Esophagus squamous epithelium (tissue), 5 donors: Measurements from ENCODE around the gene CD93. TPM values are rescaled to one million over a fixed set of nuclear protein-coding genes. Genes with fewer than 3 reads are reported as not detected.

ENCODE experiments used
- DNase-seq: peaks from one replicate; lab custom pipeline; 2025; lab: John Stamatoyannopoulos, UW
- H3K27ac ChIP-seq, 4 donors: fragments of 200-600 bp; sonication (generic); one replicate each; pipeline ENCODE4 v1.5.1; 2016 to 2019; ENCODE audit warnings: mild to moderate bottlenecking in 1 of 4
- H3K27me3 ChIP-seq, 4 donors: fragments of 200-600 bp; sonication (generic); 1 replicate in 3 of 4; 2 replicates in 1 of 4; pipeline versions ENCODE4 v1.5.1 to v1.6.0; 2017 to 2021; ENCODE audit warnings: antibody characterized with exemption in 1 of 4
- H3K36me3 ChIP-seq, 3 donors: fragments of 200-600 bp; sonication (generic); one replicate each; pipeline ENCODE4 v1.5.1; 2016 to 2019
- H3K4me1 ChIP-seq, 3 donors: fragments of 200-600 bp; sonication (generic); one replicate each; pipeline ENCODE4 v1.5.1; 2017 to 2019
- H3K4me3 ChIP-seq, 4 donors: fragments of 200-600 bp; sonication (generic); 1 replicate in 3 of 4; 2 replicates in 1 of 4; pipeline ENCODE4 v1.5.1; 2016 to 2019; ENCODE audit warnings: mild to moderate bottlenecking in 2 of 4, moderate library complexity in 1 of 4
- H3K9me3 ChIP-seq, 3 donors: fragments of 200-600 bp; sonication (generic); one replicate each; pipeline ENCODE4 v1.5.1; 2016 to 2019
- CTCF ChIP-seq, 6 experiments: fragments of 450-650 bp in 4 of 6; fragments of 200-600 bp in 2 of 6; sonication (generic) in 2 of 6; IDR thresholded peaks; one replicate each; pipeline ENCODE4 v1.5.1; 2016 to 2019; ENCODE audit warnings: antibody characterized with exemption in 6 of 6, mild to moderate bottlenecking in 4 of 6, moderate library complexity in 4 of 6
- POLR2A ChIP-seq, 4 donors: fragments of 450-650 bp; IDR thresholded peaks; one replicate each; pipeline ENCODE4 v1.6.1; 2017; ENCODE audit warnings: antibody characterized with exemption in 4 of 4, mild to moderate bottlenecking in 4 of 4, moderate library complexity in 3 of 4
- WGBS, 2 donors: methylation state at CpG; one replicate each; pipeline ENCODE4 v1.1.5; 2018; 5-methylcytosine and 5-hydroxymethylcytosine counted together
- intact Hi-C: fragments of 100-400 bp; cut with DNase I; formaldehyde crosslinking; loops from one replicate; pipeline ENCODE4 v1.15.0; 2022
- total RNA-seq, 4 donors: library from RNA; depleted of rRNA; stranded (reverse); fragments of >200 nt; gene quantifications; one replicate each; pipeline ENCODE4 v1.1.0, GENCODE V29; 2016
- donor health status: DM: yes; HTN: yes; CAD: no.

The CD93 gene
- total RNA-seq, 4 donors from 2014 or later: 4.5 to 22.9 (median 14.6) TPM

- peaks cover 46 to 100% (median 82%) of the 10 kb centered on the region in 3 donors for H3K4me1 ChIP-seq
- H3K27me3 ChIP-seq: no peaks in the 10 kb centered on the region
- H3K27ac ChIP-seq: peak overlapping the region; percentile 81 to 87 (median 82)
- no peak for TF ChIP-seq CTCF (IDR thresholded peaks at IDR 0.05)
- TF ChIP-seq POLR2A (IDR thresholded peaks at IDR 0.05): peak in 1 of 4 donors; percentile 18
- H3K4me3 ChIP-seq: no peak overlapping the region
- H3K9me3 ChIP-seq: no peaks in the 10 kb centered on the region
- intact Hi-C loops: loop anchor here (5.0 kb wide), 1 partner anchor 45 kb away; no protein-coding TSS in a partner anchor
- H3K36me3 ChIP-seq: no peaks in the 10 kb centered on the region
- no peak for DNase-seq
- 25 to 47% methylated on average over 11 of the region's 11 CpGs for WGBS, 2 donors
Observed at GRCh38 chr20:23096986-23097520, 10.9 kb upstream of the CD93 start.

GRCh38 chr20:23096097-23096496 is 10.0 kb upstream of the CD93 start:
- peak overlapping the region; percentile 81 to 87 (median 82) for H3K27ac ChIP-seq

GRCh38 chr20:23095499-23095898 is 9.4 kb upstream of the CD93 start:
- Histone ChIP-seq H3K27ac (peak overlapping the region; percentile 75 to 87 (median 82)), H3K4me3 (peak overlapping the region in 1 of 4 donors; percentile 1), H3K36me3 (no peaks in the 10 kb centered on the region), H3K9me3 (no peaks in the 10 kb centered on the region), H3K4me1 (peaks cover 40 to 92% (median 71%) of the 10 kb centered on the region in 3 donors), H3K27me3 (no peaks in the 10 kb centered on the region)
- no peak for TF ChIP-seq POLR2A (IDR thresholded peaks at IDR 0.05)
- no peak for TF ChIP-seq CTCF (IDR thresholded peaks at IDR 0.05)
- 35 to 38% methylated on average over 3 of the region's 3 CpGs for WGBS, 2 donors
- intact Hi-C loops: loop anchor here (5.0 kb wide), 1 partner anchor 47 kb away; no protein-coding TSS in a partner anchor
- DNase-seq: no peak

More at GRCh38 chr20:23096097-23096496, 10.0 kb upstream of the CD93 start:
- no peak overlapping the region for H3K4me3 ChIP-seq
- no peaks in the 10 kb centered on the region for H3K36me3 ChIP-seq
- 83% methylated on average over 2 to 3 of the region's 3 CpGs for WGBS, 2 donors
- H3K9me3 ChIP-seq: no peaks in the 10 kb centered on the region
- H3K27me3 ChIP-seq: no peaks in the 10 kb centered on the region
- no peak for TF ChIP-seq POLR2A (IDR thresholded peaks at IDR 0.05)
- no peak for TF ChIP-seq CTCF (IDR thresholded peaks at IDR 0.05)
- intact Hi-C loops: loop anchor here (5.0 kb wide), 1 partner anchor 46 kb away; no protein-coding TSS in a partner anchor
- DNase-seq: no peak
- peaks cover 40 to 98% (median 76%) of the 10 kb centered on the region in 3 donors for H3K4me1 ChIP-seq

- H3K4me3 ChIP-seq: peak overlapping the region in 1 of 4 donors; percentile 1
- no peak for DNase-seq
- WGBS, 2 donors: 29 to 52% methylated on average over 8 of the region's 8 CpGs
- H3K27ac ChIP-seq: peak overlapping the region; percentile 75 to 87 (median 82)
- no peaks in the 10 kb centered on the region for H3K27me3 ChIP-seq
- TF ChIP-seq POLR2A (IDR thresholded peaks at IDR 0.05) (peak in 3 of 4 donors; percentile 45 to 54 (median 53)), CTCF (IDR thresholded peaks at IDR 0.05) (no peak)
- H3K36me3 ChIP-seq: no peaks in the 10 kb centered on the region
- intact Hi-C loops: loop anchor here (5.0 kb wide), 1 partner anchor 47 kb away; no protein-coding TSS in a partner anchor
- H3K4me1 ChIP-seq: peaks cover 37 to 87% (median 68%) of the 10 kb centered on the region in 3 donors
- H3K9me3 ChIP-seq: no peaks in the 10 kb centered on the region
Observed at GRCh38 chr20:23094927-23095326, 8.8 kb upstream of the CD93 start.

- Histone ChIP-seq H3K36me3 (no peaks in the 10 kb centered on the region), H3K27ac (peak overlapping the region; percentile 75 to 87 (median 82)), H3K4me3 (no peak overlapping the region), H3K9me3 (no peaks in the 10 kb centered on the region), H3K4me1 (peaks cover 33 to 81% (median 64%) of the 10 kb centered on the region in 3 donors), H3K27me3 (no peaks in the 10 kb centered on the region)
- DNase-seq: no peak
- 48 to 68% methylated on average over 11 to 12 of the region's 13 CpGs for WGBS, 2 donors
- TF ChIP-seq CTCF (IDR thresholded peaks at IDR 0.05): no peak
- no peak for TF ChIP-seq POLR2A (IDR thresholded peaks at IDR 0.05)
- intact Hi-C loops: no loop called here
Observed at GRCh38 chr20:23094213-23094896, 8.2 kb upstream of the CD93 start.
